ENCODE measurements around the gene TEKTIP1.

TEKTIP1 gene

GRCh38 chr19:3522421-3523360 lies 16.3 kb upstream of the TEKTIP1 start:
- H3K27me3 ChIP-seq (ENCODE audit: insufficient read depth, low read length), result no peaks in the 10 kb centered on the region
- TF ChIP-seq CTCF (IDR thresholded peaks at IDR 0.05; ENCODE audit: low read length) (no peak), EZH2 (IDR thresholded peaks at IDR 0.05; ENCODE audit: borderline replicate concordance, low read length) (no peak)
- H3K4me3 ChIP-seq (ENCODE audit: low read depth, low read length, poor library complexity, severe bottlenecking), result no peak overlapping the region
- no peak overlapping the region for H3K27ac ChIP-seq (ENCODE audit: low read depth, low read length, poor library complexity, severe bottlenecking)
- H4K20me1 ChIP-seq (ENCODE audit: insufficient read depth, low read length), result no peaks in the 10 kb centered on the region
- no peaks in the 10 kb centered on the region for H3K9me2 ChIP-seq (ENCODE audit: low read depth, low read length)
- H3K9ac ChIP-seq (ENCODE audit: low read length), result no peak overlapping the region
- no peaks in the 10 kb centered on the region for H3K9me3 ChIP-seq (ENCODE audit: low read length)
- H2AFZ ChIP-seq (ENCODE audit: low read length), result no peak overlapping the region
- no peaks in the 10 kb centered on the region for H3K4me1 ChIP-seq (ENCODE audit: insufficient read depth, low read length, severe bottlenecking)
- no peaks in the 10 kb centered on the region for H3K79me2 ChIP-seq (ENCODE audit: insufficient read depth, low read length)
- no peak overlapping the region for H3K4me2 ChIP-seq (ENCODE audit: low read length)
- H3K36me3 ChIP-seq (ENCODE audit: insufficient read depth, low read length), result peaks cover 49% of the 10 kb centered on the region
- no peaks in the 10 kb centered on the region for H3F3A ChIP-seq (ENCODE audit: insufficient read depth, low read length)

- Histone ChIP-seq H3F3A (ENCODE audit: insufficient read depth, low read length) (no peaks in the 10 kb centered on the region), H4K20me1 (ENCODE audit: insufficient read depth, low read length) (no peaks in the 10 kb centered on the region), H3K9me2 (ENCODE audit: low read depth, low read length) (no peaks in the 10 kb centered on the region), H3K27ac (ENCODE audit: low read depth, low read length, poor library complexity, severe bottlenecking) (no peak overlapping the region), H3K79me2 (ENCODE audit: insufficient read depth, low read length) (no peaks in the 10 kb centered on the region), H3K36me3 (ENCODE audit: insufficient read depth, low read length) (peaks cover 49% of the 10 kb centered on the region), H3K4me1 (ENCODE audit: insufficient read depth, low read length, severe bottlenecking) (no peaks in the 10 kb centered on the region), H2AFZ (ENCODE audit: low read length) (no peak overlapping the region), H3K27me3 (ENCODE audit: insufficient read depth, low read length) (no peaks in the 10 kb centered on the region), H3K9ac (ENCODE audit: low read length) (no peak overlapping the region), H3K4me3 (ENCODE audit: low read depth, low read length, poor library complexity, severe bottlenecking) (no peak overlapping the region), H3K4me2 (ENCODE audit: low read length) (no peak overlapping the region), H3K9me3 (ENCODE audit: low read length) (no peaks in the 10 kb centered on the region)
- no peak for TF ChIP-seq CTCF (IDR thresholded peaks at IDR 0.05; ENCODE audit: low read length)
- TF ChIP-seq EZH2 (IDR thresholded peaks at IDR 0.05; ENCODE audit: borderline replicate concordance, low read length), result no peak
These were observed 15.5 kb upstream of the TEKTIP1 start for GRCh38 chr19:3523361-3524077.

GRCh38 chr19:3524078-3524842 lies 14.7 kb upstream of the TEKTIP1 start:
- no peak overlapping the region for H3K4me3 ChIP-seq (ENCODE audit: low read depth, low read length, poor library complexity, severe bottlenecking)
- H3K4me2 ChIP-seq (ENCODE audit: low read length), result no peak overlapping the region
- H3K36me3 ChIP-seq (ENCODE audit: insufficient read depth, low read length), result peaks cover 49% of the 10 kb centered on the region
- no peaks in the 10 kb centered on the region for H3K9me3 ChIP-seq (ENCODE audit: low read length)
- H3K27me3 ChIP-seq (ENCODE audit: insufficient read depth, low read length), result no peaks in the 10 kb centered on the region
- no peaks in the 10 kb centered on the region for H3K4me1 ChIP-seq (ENCODE audit: insufficient read depth, low read length, severe bottlenecking)
- no peaks in the 10 kb centered on the region for H3K9me2 ChIP-seq (ENCODE audit: low read depth, low read length)
- H4K20me1 ChIP-seq (ENCODE audit: insufficient read depth, low read length), result no peaks in the 10 kb centered on the region
- no peak overlapping the region for H2AFZ ChIP-seq (ENCODE audit: low read length)
- H3F3A ChIP-seq (ENCODE audit: insufficient read depth, low read length), result no peaks in the 10 kb centered on the region
- no peaks in the 10 kb centered on the region for H3K79me2 ChIP-seq (ENCODE audit: insufficient read depth, low read length)
- H3K9ac ChIP-seq (ENCODE audit: low read length), result no peak overlapping the region
- TF ChIP-seq CTCF (IDR thresholded peaks at IDR 0.05; ENCODE audit: low read length) (no peak), EZH2 (IDR thresholded peaks at IDR 0.05; ENCODE audit: borderline replicate concordance, low read length) (no peak)
- H3K27ac ChIP-seq (ENCODE audit: low read depth, low read length, poor library complexity, severe bottlenecking), result no peak overlapping the region
